Astrocyte of the cerebellum (primary cell): ENCODE results near the gene RAD51B.

Experiments used
- DNase-seq: peaks from one replicate; pipeline ENCODE4 v3.0.0-alpha.2; 2011; ENCODE audit warnings: low read depth
- H3K4me3 ChIP-seq: 2 replicates; pipeline ENCODE4 v1.5.1; 2011; ENCODE audit warnings: mild to moderate bottlenecking, low read depth, low read length, moderate library complexity
- CTCF ChIP-seq: IDR thresholded peaks from 2 replicates; pipeline ENCODE4 v1.5.1; 2012; ENCODE audit warnings: low read length, low read depth, moderate library complexity, mild to moderate bottlenecking; ENCODE audit errors: missing control alignments
- in situ Hi-C: cut with HindIII; loops from 2 replicates; pipeline ENCODE4 v1.10.0; 2017; ENCODE audit warnings: low sequenced_read_pairs

Gene RAD51B

GRCh38 chr14:67970923-67971322 lies 151.3 kb downstream of the RAD51B start:
- no peak for DNase-seq
- H3K4me3 ChIP-seq = no peak overlapping the region
- in situ Hi-C loops = no loop called here
- TF ChIP-seq CTCF = no peak

DNA sequence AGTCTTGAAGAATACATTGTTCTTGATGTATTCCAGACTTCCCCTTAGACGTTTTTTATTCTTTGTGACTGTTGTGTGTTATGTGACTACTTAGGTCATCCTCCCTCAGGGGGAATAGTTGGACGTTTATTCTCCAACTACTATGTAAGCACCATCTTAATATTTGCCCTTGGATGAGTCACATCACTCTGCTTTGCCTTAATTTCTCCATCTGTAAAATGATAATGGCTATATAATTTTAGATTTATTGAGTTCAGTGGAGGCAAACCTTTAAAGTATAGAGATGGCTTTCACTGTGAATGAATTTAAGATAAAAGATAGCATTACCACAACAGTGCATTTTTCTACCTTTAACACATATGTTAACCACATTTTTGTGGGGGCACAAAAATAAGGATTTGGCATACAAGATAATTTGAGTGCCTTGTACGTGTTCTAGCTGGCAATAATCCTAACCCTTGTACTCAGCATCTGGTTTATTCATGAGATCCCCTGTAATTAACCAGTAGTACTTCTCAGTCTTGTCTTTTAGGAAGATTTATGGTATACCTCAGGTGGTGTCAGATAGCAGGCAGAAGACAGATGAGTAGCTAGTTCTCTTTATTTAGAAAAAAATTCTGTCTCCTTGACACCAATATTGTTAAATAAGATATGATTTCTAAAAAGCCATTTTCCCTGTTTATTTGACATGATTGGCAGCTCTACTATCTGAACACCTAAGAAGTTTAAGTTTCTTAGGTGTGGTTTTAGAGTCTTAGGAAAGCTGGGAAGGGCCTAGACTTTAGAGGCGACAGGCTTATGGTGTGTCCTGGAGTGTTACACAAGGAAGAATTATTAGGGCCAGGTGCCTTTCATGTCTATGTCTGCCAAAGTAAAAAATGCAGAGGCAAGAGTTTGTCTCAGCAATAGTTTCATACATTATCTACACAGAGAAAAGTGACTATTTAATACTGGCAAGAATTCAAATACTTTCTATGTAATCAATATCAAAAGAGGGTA lies 152.3 kb downstream of the RAD51B start:
- no peak for DNase-seq
- H3K4me3 ChIP-seq = no peak overlapping the region
- no peak for TF ChIP-seq CTCF
- in situ Hi-C loops = no loop called here

DNA sequence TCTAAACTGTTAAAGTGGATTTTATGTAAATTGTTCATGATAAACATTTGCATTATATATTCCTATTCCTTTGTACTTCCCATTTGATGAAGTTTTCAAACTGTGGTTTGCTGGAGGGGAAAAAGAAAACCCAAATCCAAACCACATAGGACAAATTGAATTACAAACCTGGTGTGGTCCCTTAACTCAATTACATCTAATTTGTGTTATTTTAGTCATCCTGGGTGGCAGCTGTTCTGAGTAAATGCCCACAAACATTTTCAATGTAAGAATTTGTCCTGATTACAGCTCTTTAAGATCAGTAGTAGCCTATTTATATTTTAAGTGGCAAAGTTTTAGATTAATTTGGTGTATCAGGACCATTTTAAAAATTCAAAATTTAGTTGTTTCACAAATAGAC lies 153.9 kb downstream of the RAD51B start:
- DNase-seq = no peak
- no peak overlapping the region for H3K4me3 ChIP-seq
- TF ChIP-seq CTCF = no peak
- in situ Hi-C loops = no loop called here

DNA sequence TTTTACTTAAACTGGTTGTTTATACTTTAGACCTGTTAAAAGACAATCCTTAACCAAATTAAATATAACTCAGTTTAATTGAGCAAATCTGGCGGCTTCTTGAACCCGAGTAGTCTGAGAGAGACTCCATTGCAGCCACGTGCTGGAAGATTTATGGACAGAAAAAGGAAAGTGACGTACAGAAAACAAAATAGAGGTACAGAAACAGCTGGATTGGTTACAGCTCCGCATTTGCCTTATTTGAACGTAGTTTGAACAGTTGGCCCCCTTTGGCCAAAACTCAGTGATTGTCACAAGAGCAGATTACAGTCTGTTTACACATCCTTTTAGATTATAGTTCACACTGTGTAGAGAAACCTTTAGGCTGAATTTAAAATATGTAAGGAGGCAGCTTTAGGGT lies 155.9 kb downstream of the RAD51B start:
- in situ Hi-C loops = no loop called here
- no peak for DNase-seq
- H3K4me3 ChIP-seq = no peak overlapping the region
- TF ChIP-seq CTCF = no peak

- DNase-seq = no peak
- no peak overlapping the region for H3K4me3 ChIP-seq
- in situ Hi-C loops = no loop called here
- TF ChIP-seq CTCF = no peak
These were observed 158.0 kb downstream of the RAD51B start for GRCh38 chr14:67977434-67978034.

GRCh38 chr14:67978749-67979148 lies 159.2 kb downstream of the RAD51B start:
- DNase-seq = no peak
- no peak for TF ChIP-seq CTCF
- in situ Hi-C loops = no loop called here
- no peak overlapping the region for H3K4me3 ChIP-seq
